ENCODE measurements around the gene NCOA7.
"Not testable (repeated sequence)": the region's sequence is repeated elsewhere in the genome, so short reads cannot be mapped to it uniquely, and the experiment has no call there.

The NCOA7 gene

GRCh38 chr6:125927761-125928160, 137.0 kb downstream of the NCOA7 start:
- no peak for DNase-seq

GRCh38 chr6:125930765-125931418, 140.1 kb downstream of the NCOA7 start:
- no peak for DNase-seq

DNA sequence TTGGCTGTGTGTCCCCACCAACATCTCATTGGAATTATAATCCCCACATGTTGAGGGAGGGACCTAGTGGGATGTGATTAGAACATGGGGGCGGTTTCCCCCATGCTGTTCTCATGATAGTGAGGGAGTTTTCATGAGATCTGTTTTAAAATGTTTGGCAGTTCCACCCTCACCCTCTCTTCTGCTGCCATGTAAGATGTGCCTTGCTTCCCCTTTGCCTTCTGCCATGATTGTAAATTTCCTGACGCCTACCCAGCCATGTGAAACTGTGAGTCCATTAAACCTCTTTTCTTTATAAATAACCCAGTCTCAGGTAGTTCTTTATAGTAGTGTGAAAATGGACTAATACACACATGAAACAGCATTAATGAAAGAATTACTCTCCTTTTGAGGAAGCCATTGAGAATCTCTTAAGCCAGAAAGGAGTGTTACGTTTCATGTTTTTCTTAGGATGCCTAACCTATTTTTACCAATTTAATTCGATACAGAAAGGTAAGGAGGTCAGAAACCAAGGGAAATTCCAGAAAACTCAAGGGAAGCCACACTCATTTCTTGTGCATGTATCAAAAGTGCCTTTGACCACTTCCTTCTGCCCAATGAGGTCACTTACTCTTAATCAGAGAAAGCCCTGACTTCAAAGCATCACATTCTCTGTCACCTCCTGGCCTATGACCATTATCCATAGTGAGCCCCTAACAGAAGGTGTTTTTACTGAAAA, 141.1 kb downstream of the NCOA7 start:
- no peak for DNase-seq

DNA sequence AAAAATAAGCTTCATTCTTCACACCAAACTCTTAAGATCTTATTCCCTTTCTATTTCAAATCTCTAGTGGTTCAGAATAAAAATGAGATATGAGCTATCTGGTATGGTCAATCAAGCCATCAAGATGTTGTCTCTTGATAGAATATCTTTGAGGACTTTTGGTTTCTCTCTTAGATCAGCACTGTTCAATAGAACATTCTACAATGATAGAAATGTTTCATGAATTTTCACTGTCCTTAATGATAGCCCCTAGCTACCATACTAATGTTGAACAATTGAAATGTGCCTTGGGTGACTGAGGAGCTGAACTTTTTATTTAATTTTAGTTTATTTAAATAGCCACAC, 141.7 kb downstream of the NCOA7 start:
- DNase-seq, result no peak

DNA sequence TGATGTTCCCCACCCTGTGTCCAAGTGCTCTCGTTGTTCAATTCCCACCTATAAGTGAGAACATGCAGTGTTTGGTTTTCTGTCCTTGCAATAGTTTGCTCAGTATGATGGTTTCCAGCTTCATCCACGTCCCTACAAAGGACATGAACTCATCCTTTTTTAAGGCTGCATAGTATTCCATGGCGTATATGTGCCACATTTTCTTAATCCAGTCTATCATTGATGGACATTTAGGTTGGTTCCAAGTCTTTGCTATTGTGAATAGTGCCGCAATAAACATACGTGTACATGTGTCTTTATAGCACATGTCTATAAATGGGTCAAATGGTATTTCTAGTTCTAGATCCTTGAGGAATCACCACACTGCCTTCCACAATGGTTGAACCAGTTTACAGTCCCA, 144.8 kb downstream of the NCOA7 start:
- DNase-seq, result not testable (repeated sequence)

- DNase-seq, result no peak
These were observed 148.3 kb downstream of the NCOA7 start for GRCh38 chr6:125939026-125939425.

DNA sequence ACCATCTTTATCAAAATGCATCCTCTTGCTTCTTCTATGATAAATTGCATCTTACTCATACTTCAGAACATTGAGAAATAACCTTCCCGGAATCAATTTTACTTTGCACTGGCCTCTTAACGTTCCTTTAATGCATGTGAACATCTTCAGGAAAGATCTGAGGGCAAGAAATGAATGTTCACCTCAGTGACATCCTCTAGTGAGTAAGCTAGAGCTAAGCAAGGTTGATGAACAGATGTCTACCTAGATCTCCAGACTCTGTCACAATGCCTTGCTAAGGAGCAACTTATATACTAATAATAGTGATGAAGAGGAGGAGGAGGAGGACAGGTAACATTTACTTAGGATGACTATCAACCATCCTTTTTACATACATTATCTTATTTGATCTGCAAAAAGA, 149.0 kb downstream of the NCOA7 start:
- no peak for DNase-seq

GRCh38 chr6:125940247-125941041, 149.7 kb downstream of the NCOA7 start:
- no peak for DNase-seq

- no peak for DNase-seq
These were observed 152.1 kb downstream of the NCOA7 start for GRCh38 chr6:125942672-125943527.

- DNase-seq, result no peak
These were observed 153.0 kb downstream of the NCOA7 start for GRCh38 chr6:125943528-125944433.

DNA sequence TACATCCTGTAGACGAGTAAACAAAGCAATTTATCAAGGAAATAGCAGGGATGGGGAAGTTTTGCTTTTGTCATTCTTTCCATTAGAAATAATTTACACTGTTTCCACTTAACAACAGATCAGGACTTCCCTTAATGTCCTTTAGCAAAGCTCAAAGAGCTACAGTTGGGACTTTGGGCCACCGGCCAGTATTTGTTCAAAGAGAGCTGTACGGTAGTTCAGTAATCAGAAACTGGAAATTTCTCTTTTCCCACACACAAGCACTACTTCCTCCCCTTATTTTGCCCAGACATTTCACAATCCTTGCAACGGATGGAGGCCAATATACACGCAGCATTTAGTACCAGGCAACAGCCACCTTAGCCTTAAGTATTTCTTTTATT, 153.7 kb downstream of the NCOA7 start:
- DNase-seq, result no peak

DNA sequence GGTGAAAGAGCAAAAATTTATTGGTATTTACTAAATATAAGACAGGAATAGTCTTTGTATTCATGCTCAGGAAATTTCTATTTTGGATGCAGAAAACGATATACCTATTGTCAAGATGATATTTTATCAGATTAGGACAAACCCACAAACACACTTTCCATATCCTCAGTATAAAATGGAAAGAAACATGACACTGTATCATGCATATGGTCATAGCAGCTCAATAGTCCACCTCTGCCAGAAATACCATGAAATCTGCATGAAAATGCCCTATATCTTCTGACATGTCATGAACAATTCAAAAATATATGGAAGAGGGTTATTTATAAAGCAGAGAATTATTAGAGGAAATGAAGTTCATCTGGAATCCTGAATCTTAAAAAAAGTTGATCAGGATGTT, 154.1 kb downstream of the NCOA7 start:
- no peak for DNase-seq

- DNase-seq, result no peak
These were observed 154.8 kb downstream of the NCOA7 start for GRCh38 chr6:125945378-125946141.

- no peak for DNase-seq
These were observed 156.9 kb downstream of the NCOA7 start for GRCh38 chr6:125947615-125948014.

GRCh38 chr6:125948455-125948854, 157.7 kb downstream of the NCOA7 start:
- DNase-seq, result no peak

DNA sequence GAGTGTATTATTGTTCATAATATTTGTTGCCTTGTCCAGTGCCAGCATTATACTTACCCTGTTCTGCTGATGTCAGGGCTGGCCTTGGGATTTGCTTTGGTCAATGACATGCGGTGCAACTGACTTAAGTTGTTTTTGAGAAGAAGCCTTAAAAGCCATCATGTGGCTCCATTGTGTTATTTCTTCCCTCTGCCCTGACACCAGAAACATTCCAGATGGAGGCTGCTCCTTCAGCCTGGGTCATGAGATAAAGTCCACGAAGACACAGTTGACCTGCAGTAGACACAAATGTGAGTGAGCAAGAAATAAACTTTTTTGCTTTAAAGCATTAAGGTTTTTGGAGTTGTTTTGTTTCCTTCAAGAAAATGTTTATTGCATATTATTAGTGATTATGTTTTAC, 158.3 kb downstream of the NCOA7 start:
- DNase-seq, result no peak

GRCh38 chr6:125950293-125950692, 159.5 kb downstream of the NCOA7 start:
- DNase-seq, result no peak

DNA sequence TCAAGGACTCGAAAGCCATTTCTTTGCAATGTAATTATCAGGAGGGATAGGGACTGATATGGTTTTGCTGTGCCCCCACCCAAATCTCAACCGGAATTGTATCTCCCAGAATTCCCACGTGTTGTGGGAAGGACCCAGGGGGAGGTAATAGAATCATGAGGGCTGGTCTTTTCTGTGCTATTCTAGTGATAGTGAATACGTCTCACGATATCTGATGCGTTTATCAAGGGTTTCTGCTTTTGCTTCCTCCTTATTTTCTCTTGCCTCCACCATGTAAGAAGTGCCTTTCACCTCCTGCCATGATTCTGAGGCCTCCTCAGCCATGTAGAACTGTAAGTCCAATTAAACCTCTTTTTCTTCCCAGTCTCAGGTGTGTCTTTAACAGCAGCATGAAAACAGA, 160.0 kb downstream of the NCOA7 start:
- not testable (repeated sequence) for DNase-seq

DNA sequence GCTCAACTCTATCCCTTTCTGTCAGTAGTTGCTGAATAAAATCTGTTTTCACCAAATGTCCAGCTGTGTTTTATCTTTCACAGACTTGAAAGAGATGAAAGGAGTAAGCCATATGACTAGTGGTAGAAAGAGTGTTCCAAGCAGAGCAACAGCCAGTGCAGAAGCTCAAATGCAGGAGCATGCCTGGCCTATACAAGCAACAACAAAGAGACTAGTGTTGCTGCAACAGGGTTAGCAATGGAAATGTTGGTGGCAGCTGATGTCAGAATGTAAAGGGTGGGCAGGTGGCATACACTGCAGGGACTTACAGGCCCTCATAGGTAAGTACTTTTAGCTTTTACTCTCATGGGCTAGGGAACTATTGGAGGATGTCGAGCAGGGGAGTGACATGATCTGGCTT, 160.6 kb downstream of the NCOA7 start:
- no peak for DNase-seq

GRCh38 chr6:125952764-125953501, 162.2 kb downstream of the NCOA7 start:
- no peak for DNase-seq

DNA sequence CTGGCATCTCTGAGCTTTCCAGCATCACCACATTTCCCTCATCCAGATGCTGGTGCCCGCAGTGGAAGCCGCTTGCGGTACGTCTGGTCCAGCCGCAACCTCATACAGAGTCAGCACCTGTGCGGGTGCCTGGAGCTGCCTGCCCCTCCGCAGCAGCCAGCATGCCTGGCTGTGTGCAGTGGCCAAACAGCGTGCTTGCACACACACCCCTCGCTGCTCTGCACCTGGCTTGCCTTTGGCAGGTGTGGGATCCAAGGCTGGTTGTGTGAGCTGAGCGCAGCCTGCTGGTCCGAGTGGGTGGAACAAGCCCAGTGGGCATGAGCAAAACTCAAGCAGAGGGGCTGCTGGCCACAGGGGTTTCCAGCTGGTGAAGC, 162.7 kb downstream of the NCOA7 start:
- DNase-seq, result no peak
